Ovary (tissue), 3 donors: ENCODE results near the gene ACSF3.

Source experiments
- CTCF ChIP-seq, 3 donors: fragments of 450-650 bp in 2 of 3; fragments of 200-600 bp in 1 of 3; IDR thresholded peaks; one replicate each; pipeline versions ENCODE4 v1.5.1 to v1.8.0; 2016 to 2022; ENCODE audit warnings: antibody characterized with exemption in 3 of 3, mild to moderate bottlenecking in 1 of 3
- EP300 ChIP-seq: sonication (generic); formaldehyde crosslinking; IDR thresholded peaks from one replicate; pipeline ENCODE4 v1.6.1; 2017; ENCODE audit warnings: antibody characterized with exemption
- POLR2A ChIP-seq: fragments of 450-650 bp; IDR thresholded peaks from one replicate; pipeline ENCODE4 v1.6.1; 2017; ENCODE audit warnings: antibody characterized with exemption, mild to moderate bottlenecking, moderate library complexity
- donor health status: DM: no; HTN: no; CAD: no.

DNA sequence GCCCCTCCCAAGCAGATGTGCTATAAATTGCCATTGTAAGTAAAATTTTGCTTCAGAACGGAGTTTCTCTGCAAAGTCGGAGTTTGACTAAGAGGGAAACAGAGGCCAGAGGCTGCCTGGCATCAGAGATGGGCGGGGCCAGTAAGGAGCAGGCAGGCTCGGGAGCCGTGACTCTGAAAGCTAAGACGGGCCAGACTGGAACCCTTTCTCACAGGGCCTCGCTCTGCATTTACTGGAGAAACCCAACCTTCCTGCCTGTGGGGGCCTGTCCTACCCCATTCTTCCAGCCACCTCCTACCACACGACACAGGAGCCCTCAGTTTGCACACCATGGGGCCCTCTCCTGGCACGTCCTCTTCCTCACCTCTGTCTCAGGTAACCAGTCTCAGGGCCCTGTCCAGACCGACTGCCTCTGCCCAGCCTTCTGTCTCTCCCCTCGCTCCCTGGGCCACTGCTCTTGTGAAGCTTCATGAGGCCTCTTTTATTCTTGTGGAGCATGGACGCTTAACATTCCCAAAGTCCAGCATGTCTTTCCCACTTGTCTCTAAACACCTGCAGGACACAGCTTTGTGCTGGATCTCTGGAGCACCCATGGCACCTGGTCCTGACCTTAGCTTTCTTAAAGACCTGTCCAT is 48.4 kb upstream of the ACSF3 start:
- no peak for TF ChIP-seq POLR2A
- TF ChIP-seq CTCF (IDR thresholded peaks at IDR 0.05): no peak
- TF ChIP-seq EP300: no peak
